Natural killer cell (primary cell): ENCODE measurements around the gene C1QTNF6. TPM values are rescaled to one million over a fixed set of nuclear protein-coding genes. Genes with fewer than 3 reads are reported as not detected.

Source experiments
- ATAC-seq, 3 donors: fragments of 150-1000 bp in 2 of 3; fragments of 200-7000 bp in 1 of 3; cut with Tn5 transposase; 1 replicate in 1 of 3; 2 replicates in 2 of 3; pipeline ENCODE4 v1.10.0; 2021; ENCODE audit warnings: mild to moderate bottlenecking in 2 of 3, moderate library complexity in 2 of 3
- DNase-seq, 2 donors: peaks; one replicate each; pipeline versions ENCODE4 v3.0.0 to v3.0.0-alpha.2; 2013 to 2021; ENCODE audit warnings: mixed read lengths in 1 of 2
- H3K27ac ChIP-seq: one replicate; pipeline ENCODE4 v1.5.1; 2013; ENCODE audit warnings: mild to moderate bottlenecking, low read length
- H3K27me3 ChIP-seq: one replicate; pipeline ENCODE4 v1.6.1; 2013; ENCODE audit warnings: low read length; ENCODE audit not compliant: control insufficient read depth, insufficient read depth
- H3K36me3 ChIP-seq: one replicate; pipeline ENCODE4 v1.6.1; 2013; ENCODE audit warnings: low read length; ENCODE audit not compliant: control insufficient read depth, insufficient read depth
- H3K4me1 ChIP-seq: one replicate; pipeline ENCODE4 v1.6.1; 2013; ENCODE audit warnings: low read length; ENCODE audit not compliant: control insufficient read depth, insufficient read depth
- H3K4me3 ChIP-seq: one replicate; pipeline ENCODE4 v1.5.1; 2013; ENCODE audit warnings: low read length
- H3K9me3 ChIP-seq: one replicate; pipeline ENCODE4 v1.6.1; 2013; ENCODE audit warnings: low read length; ENCODE audit not compliant: control insufficient read depth, insufficient read depth
- H3K27ac Mint-ChIP-seq, 2 donors: one replicate each; pipeline ENCODE4 v1.8.0; 2022; ENCODE audit warnings: mild to moderate bottlenecking in 2 of 2, mixed read lengths in 2 of 2, moderate library complexity in 1 of 2
- H3K27me3 Mint-ChIP-seq, 2 donors: one replicate each; pipeline ENCODE4 v1.8.0; 2022; ENCODE audit warnings: low read depth in 2 of 2, mixed read lengths in 2 of 2
- H3K36me3 Mint-ChIP-seq: one replicate; pipeline ENCODE4 v1.8.0; 2022; ENCODE audit warnings: mixed read lengths
- H3K4me1 Mint-ChIP-seq, 2 donors: one replicate each; pipeline ENCODE4 v1.8.0; 2022; ENCODE audit warnings: mixed read lengths in 2 of 2
- H3K4me3 Mint-ChIP-seq: one replicate; pipeline ENCODE4 v1.8.0; 2022; ENCODE audit warnings: mild to moderate bottlenecking, moderate library complexity, mixed read lengths
- H3K9me3 Mint-ChIP-seq, 2 donors: one replicate each; pipeline ENCODE4 v1.8.0; 2022; ENCODE audit warnings: mixed read lengths in 2 of 2
- CTCF ChIP-seq: fragments of 200-600 bp; IDR thresholded peaks from one replicate; pipeline ENCODE4 v1.8.0; 2022; ENCODE audit warnings: antibody characterized with exemption
- WGBS: methylation state at CpG from one replicate; pipeline ENCODE4 v1.1.7; 2013; ENCODE audit warnings: missing lambda C conversion rate; ENCODE audit not compliant: insufficient coverage; 5-methylcytosine and 5-hydroxymethylcytosine counted together
- intact Hi-C: fragments of 100-400 bp; cut with micrococcal nuclease; formaldehyde crosslinking; loops from one replicate; pipeline ENCODE4 v1.14.2; 2022
- total RNA-seq, 4 donors: library from RNA; stranded (reverse); fragments of 120-200 nt in 1 of 4; gene quantifications; one replicate each; pipeline versions ENCODE4 v1.2.3 to v1.2.4, GENCODE V29; 2013 to 2022

C1QTNF6 gene
- total RNA-seq, 3 donors from 2014 or later (not counting 1 experiment from before 2014, with no cell fraction given), result 6.0 to 10.3 (median 6.7) TPM

GRCh38 chr22:37226087-37226486 lies 38.0 kb upstream of the C1QTNF6 start:
- peak overlapping the region; percentile 20 for H3K27ac ChIP-seq
- peaks cover 66% of the 10 kb centered on the region for H3K36me3 ChIP-seq
- no peak for DNase-seq
- peaks cover 86 to 92% of the 10 kb centered on the region in 2 donors for H3K4me1 Mint-ChIP-seq
- 74% methylated on average over 4 of the region's 4 CpGs for WGBS
- TF ChIP-seq CTCF, result no peak
- H3K4me3 ChIP-seq, result no peak overlapping the region
- peaks cover 94% of the 10 kb centered on the region for H3K4me1 ChIP-seq
- peaks cover 20% of the 10 kb centered on the region for H3K36me3 Mint-ChIP-seq
- intact Hi-C loops, result loop anchor here (5.0 kb wide), 1 partner anchor 36 kb away; no protein-coding TSS in a partner anchor
- H3K27me3 Mint-ChIP-seq, result no peaks in the 10 kb centered on the region
- no peaks in the 10 kb centered on the region for H3K27me3 ChIP-seq
- H3K4me3 Mint-ChIP-seq, result no peak overlapping the region
- H3K27ac Mint-ChIP-seq, result peak overlapping the region; percentile 91
- no peaks in the 10 kb centered on the region for H3K9me3 ChIP-seq
- no peak for ATAC-seq
- peaks cover 0 to 3% of the 10 kb centered on the region in 2 donors for H3K9me3 Mint-ChIP-seq

DNA sequence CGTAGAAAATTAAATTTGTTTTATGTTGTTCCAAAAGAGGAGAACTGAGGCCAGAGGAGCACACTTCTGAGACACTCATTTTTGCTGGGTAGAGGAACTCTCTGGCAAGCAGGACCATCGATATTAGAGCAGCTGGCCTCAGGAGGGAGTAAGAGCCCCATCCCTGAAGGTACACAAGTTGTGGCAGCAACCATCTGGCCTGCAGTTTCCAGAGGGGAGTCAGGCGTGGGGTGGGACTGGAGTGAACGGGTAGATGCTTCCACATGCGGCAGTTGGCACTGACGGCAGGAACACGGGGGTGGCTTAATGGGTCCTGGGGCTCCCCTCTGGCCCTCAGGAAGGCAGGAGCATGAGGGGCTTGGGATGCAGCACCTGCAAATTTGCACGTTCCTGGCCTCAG lies 37.4 kb upstream of the C1QTNF6 start:
- H3K36me3 ChIP-seq, result peaks cover 59% of the 10 kb centered on the region
- no peak for ATAC-seq
- peak in 1 of 2 donors; percentile 51 for DNase-seq
- Mint-ChIP-seq H3K4me3 (peak overlapping the region; percentile 21), H3K27ac (peak overlapping the region; percentile 91), H3K4me1 (peaks cover 86 to 92% of the 10 kb centered on the region in 2 donors), H3K9me3 (peaks cover 0 to 3% of the 10 kb centered on the region in 2 donors), H3K27me3 (no peaks in the 10 kb centered on the region), H3K36me3 (peaks cover 20% of the 10 kb centered on the region)
- peaks cover 94% of the 10 kb centered on the region for H3K4me1 ChIP-seq
- no peaks in the 10 kb centered on the region for H3K27me3 ChIP-seq
- intact Hi-C loops, result loop anchor here (5.0 kb wide), 1 partner anchor 37 kb away; no protein-coding TSS in a partner anchor
- H3K27ac ChIP-seq, result peak overlapping the region; percentile 78
- H3K4me3 ChIP-seq, result no peak overlapping the region
- no peaks in the 10 kb centered on the region for H3K9me3 ChIP-seq
- 74% methylated on average over 8 of the region's 8 CpGs for WGBS
- no peak for TF ChIP-seq CTCF

- peak overlapping the region; percentile 21 for H3K4me3 Mint-ChIP-seq
- no peaks in the 10 kb centered on the region for H3K27me3 Mint-ChIP-seq
- TF ChIP-seq CTCF, result no peak
- ATAC-seq, result no peak
- no peaks in the 10 kb centered on the region for H3K9me3 ChIP-seq
- no peaks in the 10 kb centered on the region for H3K27me3 ChIP-seq
- H3K4me1 ChIP-seq, result peaks cover 93% of the 10 kb centered on the region
- peaks cover 84 to 86% of the 10 kb centered on the region in 2 donors for H3K4me1 Mint-ChIP-seq
- peak overlapping the region; percentile 91 for H3K27ac Mint-ChIP-seq
- H3K9me3 Mint-ChIP-seq, result peaks cover 0 to 3% of the 10 kb centered on the region in 2 donors
- WGBS, result 77% methylated on average over 6 of the region's 8 CpGs
- H3K36me3 Mint-ChIP-seq, result peaks cover 20% of the 10 kb centered on the region
- intact Hi-C loops, result loop anchor here (5.0 kb wide), 1 partner anchor 37 kb away; no protein-coding TSS in a partner anchor
- no peak overlapping the region for H3K4me3 ChIP-seq
- H3K36me3 ChIP-seq, result peaks cover 58% of the 10 kb centered on the region
- H3K27ac ChIP-seq, result peak overlapping the region; percentile 78
- DNase-seq, result peak in 1 of 2 donors; percentile 34
Observed at GRCh38 chr22:37224757-37225420, 36.8 kb upstream of the C1QTNF6 start.
